IPS-11a (cell line): ENCODE data around the gene KRT8.
"Not testable (repeated sequence)": the region's sequence is repeated elsewhere in the genome, so short reads cannot be mapped to it uniquely, and the experiment has no call there.

Experiments
- H3K4me3 ChIP-seq: one replicate; pipeline ENCODE4 v1.5.1; 2013; ENCODE audit warnings: low read depth, low read length, control low read depth

The KRT8 gene

GRCh38 chr12:52903285-52903854 lies 1.5 kb downstream of the KRT8 start:
- H3K4me3 ChIP-seq = peak overlapping the region; percentile 49

- H3K4me3 ChIP-seq = no peak overlapping the region
Observed at GRCh38 chr12:52901715-52902541, 2.9 kb downstream of the KRT8 start.

GRCh38 chr12:52900896-52901714 lies 3.8 kb downstream of the KRT8 start:
- no peak overlapping the region for H3K4me3 ChIP-seq

DNA sequence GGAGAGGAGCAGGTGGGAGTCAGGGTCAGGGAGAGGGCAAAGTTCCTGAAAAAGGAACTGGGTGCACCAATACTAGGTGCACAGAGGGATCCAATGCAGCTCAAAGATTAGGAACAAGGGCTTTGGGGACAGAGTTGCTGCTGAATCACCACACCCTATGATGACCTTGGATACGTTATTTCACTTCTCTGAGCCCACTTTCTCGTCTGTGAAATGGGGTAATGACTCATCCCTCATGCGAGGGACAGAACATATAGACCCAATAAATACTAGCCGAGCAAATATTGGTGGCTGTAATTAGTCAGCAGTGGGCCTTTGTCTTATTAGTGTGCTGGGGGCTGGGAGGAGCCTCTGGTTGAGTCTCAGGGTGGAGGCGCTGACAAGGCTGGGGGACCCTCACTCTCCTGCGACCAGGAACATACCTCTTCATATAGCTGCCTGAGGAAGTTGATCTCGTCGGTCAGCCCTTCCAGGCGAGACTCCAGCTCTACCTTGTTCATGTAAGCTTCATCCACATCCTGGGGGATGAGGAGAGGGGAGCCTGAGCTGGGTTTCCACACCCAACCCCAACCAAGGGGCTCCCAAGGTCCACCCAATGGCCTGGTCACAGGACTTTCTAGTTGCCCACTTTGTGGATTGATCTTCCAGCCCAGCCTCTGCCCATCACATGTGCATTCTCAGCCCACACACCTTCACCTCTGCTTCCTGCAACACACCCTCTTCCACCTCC lies 4.5 kb downstream of the KRT8 start:
- no peak overlapping the region for H3K4me3 ChIP-seq

DNA sequence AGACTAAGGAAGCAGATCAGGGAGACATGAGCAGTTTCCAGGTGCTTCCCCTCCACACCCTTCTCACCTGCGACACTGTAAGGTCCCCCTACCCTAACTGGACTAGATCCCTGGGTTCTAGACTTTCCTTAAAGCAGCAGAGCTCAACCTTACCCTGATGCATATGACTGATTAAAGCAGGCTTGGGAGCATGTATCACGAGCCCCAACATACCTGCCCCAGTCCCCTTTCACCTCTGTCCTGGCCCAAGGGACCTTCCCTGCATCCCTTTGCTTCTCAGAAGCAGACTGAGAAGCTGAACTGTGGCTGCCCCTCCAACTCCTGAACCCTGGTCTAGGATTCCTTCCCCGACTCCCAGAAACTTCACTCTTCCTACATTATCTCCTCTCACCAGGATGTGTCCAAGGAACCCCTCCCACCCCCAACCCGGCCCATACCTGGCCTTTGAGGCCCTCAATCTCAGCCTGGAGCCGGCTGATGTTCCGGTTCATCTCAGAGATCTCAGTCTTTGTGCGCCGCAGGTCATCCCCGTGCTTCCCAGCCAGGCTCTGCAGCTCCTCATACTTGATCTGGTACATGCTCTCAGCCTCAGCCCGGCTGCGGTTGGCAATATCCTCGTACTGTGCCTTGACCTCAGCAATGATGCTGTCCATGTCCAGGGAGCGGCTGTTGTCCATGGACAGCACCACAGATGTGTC lies 5.4 kb downstream of the KRT8 start:
- H3K4me3 ChIP-seq = no peak overlapping the region

GRCh38 chr12:52896190-52897100 lies 8.4 kb downstream of the KRT8 start:
- H3K4me3 ChIP-seq = no peak overlapping the region

GRCh38 chr12:52895726-52896189 lies 9.1 kb downstream of the KRT8 start:
- no peak overlapping the region for H3K4me3 ChIP-seq

- no peak overlapping the region for H3K4me3 ChIP-seq
Observed at GRCh38 chr12:52892974-52893373, 11.9 kb downstream of the KRT8 start.

GRCh38 chr12:52892207-52892852 lies 12.5 kb downstream of the KRT8 start:
- H3K4me3 ChIP-seq = no peak overlapping the region

DNA sequence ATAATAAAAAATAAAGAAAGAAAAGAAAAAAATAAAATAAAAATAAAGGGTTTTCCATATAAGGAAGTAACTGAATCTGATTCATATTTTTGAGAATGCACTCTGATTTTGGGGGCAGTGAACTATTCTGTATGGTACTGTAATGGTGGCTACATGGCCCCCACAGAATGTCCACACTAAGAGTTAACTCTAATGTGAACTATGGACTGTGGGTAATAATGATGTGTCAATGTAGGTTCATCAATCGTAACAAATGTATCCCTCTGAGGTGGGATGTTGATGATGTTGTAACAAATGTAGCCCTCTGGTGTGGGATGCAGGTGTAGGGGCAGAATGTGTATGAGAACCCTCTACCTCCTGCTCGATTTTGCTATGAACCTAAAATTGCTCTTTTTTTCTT lies 13.8 kb downstream of the KRT8 start:
- no peak overlapping the region for H3K4me3 ChIP-seq

DNA sequence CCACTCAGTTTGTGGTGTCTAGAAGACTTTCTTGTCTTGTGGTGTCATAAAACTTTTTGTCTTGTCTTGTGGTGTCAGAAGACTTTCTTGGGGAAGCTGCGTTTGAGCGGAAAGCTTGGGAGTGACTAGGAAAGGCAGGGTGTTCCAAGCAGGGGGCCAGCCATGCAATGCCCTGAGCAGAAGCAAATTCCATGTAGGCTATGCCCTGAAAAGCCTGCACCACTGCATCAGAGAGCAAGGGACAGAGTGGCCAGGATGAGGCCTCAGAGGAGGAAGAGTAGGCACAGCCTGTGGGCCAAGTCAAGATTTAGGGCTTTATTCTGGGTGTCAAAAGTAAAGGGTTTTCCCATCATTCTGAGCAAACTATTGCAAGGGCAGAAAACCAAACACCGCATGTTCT lies 14.5 kb downstream of the KRT8 start:
- H3K4me3 ChIP-seq = no peak overlapping the region

- no peak overlapping the region for H3K4me3 ChIP-seq
Observed at GRCh38 chr12:52884526-52885293, 20.2 kb downstream of the KRT8 start.

GRCh38 chr12:52880499-52880898 lies 24.4 kb downstream of the KRT8 start:
- H3K4me3 ChIP-seq = not testable (repeated sequence)

GRCh38 chr12:52879394-52880351 lies 25.2 kb downstream of the KRT8 start:
- no peak overlapping the region for H3K4me3 ChIP-seq

DNA sequence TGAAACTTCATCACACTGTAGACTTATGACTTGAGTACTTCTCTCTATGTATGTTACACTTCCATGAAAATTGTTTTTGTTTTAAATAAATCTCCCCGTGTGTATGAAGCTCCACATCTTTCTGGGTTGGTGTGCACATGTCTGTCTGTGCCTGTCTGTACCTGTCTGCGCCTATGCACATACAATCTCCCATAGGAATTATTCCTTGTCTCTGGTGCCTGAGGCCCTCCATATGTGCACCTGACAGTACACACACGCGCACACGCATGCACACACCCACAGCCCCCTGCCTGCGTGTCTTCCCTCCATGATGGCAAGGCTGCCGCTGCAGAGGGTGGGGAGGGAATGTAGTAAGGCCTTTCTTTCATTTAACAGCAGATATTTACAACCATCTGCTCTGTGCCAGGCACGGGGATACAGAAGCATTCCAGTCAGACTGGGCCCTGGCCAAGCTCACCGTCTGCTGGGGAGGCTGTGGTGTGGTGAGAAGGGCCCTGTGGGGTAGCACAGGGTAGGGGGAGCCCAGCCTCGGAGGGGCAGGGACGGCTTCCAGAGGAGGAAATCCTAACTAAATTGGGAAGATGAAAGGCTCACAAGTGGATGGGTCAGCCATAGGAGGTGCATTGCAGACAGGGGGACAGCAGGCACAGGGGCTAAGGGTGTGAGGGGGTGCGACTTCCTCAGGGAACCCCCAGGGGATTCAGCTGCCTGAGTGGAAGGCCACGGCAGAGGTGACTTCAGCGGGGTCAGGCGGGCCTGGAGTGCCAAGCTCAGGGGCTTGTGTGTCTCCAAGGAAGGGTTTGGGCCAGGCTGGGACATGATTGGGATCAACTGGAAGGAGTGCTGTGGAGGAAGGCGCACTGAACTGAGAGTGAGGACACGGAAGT lies 26.1 kb downstream of the KRT8 start:
- no peak overlapping the region for H3K4me3 ChIP-seq

- no peak overlapping the region for H3K4me3 ChIP-seq
Observed at GRCh38 chr12:52877242-52877641, 27.6 kb downstream of the KRT8 start.
